Measurements from ENCODE around the gene UGT1A8. TPM values are rescaled to one million over a fixed set of nuclear protein-coding genes. Genes with fewer than 3 reads are reported as not detected.
"Not testable (repeated sequence)": the region's sequence is repeated elsewhere in the genome, so short reads cannot be mapped to it uniquely, and the experiment has no call there.

UGT1A8 gene
- total and polyA plus RNA-seq, 2 experiments from 2014 or later: 0.45 TPM; not detected in 1

GRCh38 chr2:233747283-233747544 lies 129.8 kb downstream of the UGT1A8 start (continued):
- no peak for TF ChIP-seq ZNF462 (CRISPR knock-in tag; IDR thresholded peaks at IDR 0.05)
- TF ChIP-seq ETS1 (IDR thresholded peaks at IDR 0.05): no peak
- no peak for TF ChIP-seq EZH2phosphoT487 (IDR thresholded peaks at IDR 0.05; ENCODE audit: unreplicated experiment)
- TF ChIP-seq ZNF331 (CRISPR knock-in tag; IDR thresholded peaks at IDR 0.05; ENCODE audit: low read depth): no peak
- TF ChIP-seq POLR2AphosphoS5 (IDR thresholded peaks at IDR 0.05; ENCODE audit: low read depth): no peak
- TF ChIP-seq STAT1 (IDR thresholded peaks at IDR 0.05; ENCODE audit: unreplicated experiment): no peak

- not testable (repeated sequence) for DNase-seq (ENCODE audit: low spot score); H3F3A ChIP-seq (replicated peaks; ENCODE audit: low read depth); H3K9me2 ChIP-seq (ENCODE audit: insufficient read depth); H3K27me3 Mint-ChIP-seq (ENCODE audit: insufficient read depth, low read depth, poor library complexity); H4K20me1 ChIP-seq (replicated peaks; ENCODE audit: insufficient read depth); H2AFZ ChIP-seq; H3K4me1 ChIP-seq (ENCODE audit: insufficient read depth); ATAC-seq; H3K27me3 ChIP-seq (ENCODE audit: insufficient read depth); H3K79me2 ChIP-seq (replicated peaks; ENCODE audit: insufficient read depth); H3K36me3 ChIP-seq (ENCODE audit: insufficient read depth); H3K27ac ChIP-seq (ENCODE audit: low read depth); H3K4me2 ChIP-seq; H3K27ac Mint-ChIP-seq; H3K4me3 Mint-ChIP-seq; H3K4me3 ChIP-seq; H3K4me1 Mint-ChIP-seq
- H3K36me3 Mint-ChIP-seq (ENCODE audit: low read depth): peaks cover 16% of the 10 kb centered on the region
- peaks cover 60% of the 10 kb centered on the region for H3K9me3 Mint-ChIP-seq
These were observed 133.3 kb downstream of the UGT1A8 start for GRCh38 chr2:233750689-233751088.

GRCh38 chr2:233751212-233752009 lies 134.0 kb downstream of the UGT1A8 start:
- H4K20me1 ChIP-seq (replicated peaks; ENCODE audit: insufficient read depth); H3K9me2 ChIP-seq (ENCODE audit: insufficient read depth); H3K27me3 ChIP-seq (ENCODE audit: insufficient read depth); H3K27ac ChIP-seq (ENCODE audit: low read depth); H2AFZ ChIP-seq; H3K27ac Mint-ChIP-seq; H3K79me2 ChIP-seq (replicated peaks; ENCODE audit: insufficient read depth); H3K4me3 ChIP-seq; H3K36me3 ChIP-seq (ENCODE audit: insufficient read depth); DNase-seq (ENCODE audit: low spot score); H3K4me1 Mint-ChIP-seq; H3K4me1 ChIP-seq (ENCODE audit: insufficient read depth); ATAC-seq; H3K4me2 ChIP-seq; H3K27me3 Mint-ChIP-seq (ENCODE audit: insufficient read depth, low read depth, poor library complexity); H3K4me3 Mint-ChIP-seq; H3F3A ChIP-seq (replicated peaks; ENCODE audit: low read depth): not testable (repeated sequence)
- peaks cover 16% of the 10 kb centered on the region for H3K36me3 Mint-ChIP-seq (ENCODE audit: low read depth)
- H3K9me3 Mint-ChIP-seq: peaks cover 61% of the 10 kb centered on the region
